Right ventricle myocardium superior (tissue), 1 donor: ENCODE data around the gene COPS9. TPM values are rescaled to one million over a fixed set of nuclear protein-coding genes. Genes with fewer than 3 reads are reported as not detected.

Source experiments
- ATAC-seq: fragments of 200-7000 bp; cut with Tn5 transposase; one replicate; pipeline ENCODE4 v1.9.1; 2020; ENCODE audit warnings: mild to moderate bottlenecking; ENCODE audit not compliant: poor library complexity
- DNase-seq: peaks from one replicate; pipeline ENCODE4 v3.0.0-alpha.2; 2020
- intact Hi-C: fragments of 100-400 bp; cut with DNase I; formaldehyde crosslinking; loops from one replicate; pipeline ENCODE4 v1.11.2; 2022
- total RNA-seq: library from RNA; stranded (reverse); fragmentation: NEBNext Ultra II Directional; extraction: Animal tissue kit (Norgen Biotek cat#: 25700); gene quantifications from one replicate; pipeline ENCODE4 v1.2.1, GENCODE V29; 2021
- donor health status: DM: no; HTN: yes; CAD: no; lungs with severe emphysema.

The COPS9 gene
- total RNA-seq, 1 donor from 2014 or later: 206 TPM

DNA sequence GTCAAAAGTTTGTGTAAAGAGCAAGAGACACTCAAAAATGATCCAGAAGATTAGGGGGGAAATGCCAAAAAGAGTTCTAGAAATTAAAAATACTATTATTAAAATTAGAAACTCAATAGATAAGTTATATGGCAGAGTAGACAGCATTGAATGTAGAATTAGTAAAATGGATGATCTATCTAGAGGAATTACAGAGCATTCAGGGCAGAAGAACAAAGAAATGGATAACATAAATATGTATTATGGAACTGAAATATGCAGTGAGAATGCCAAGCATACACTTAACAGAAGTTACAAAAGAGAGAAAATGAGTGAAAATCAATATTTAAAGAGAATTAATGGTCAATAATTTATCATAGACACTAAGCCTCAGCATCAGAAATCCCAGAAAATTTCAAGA is 49.5 kb downstream of the COPS9 start:
- intact Hi-C loops: no loop called here
- ATAC-seq (no peak), DNase-seq (no peak)

Other genes with a start within 250 kb of the COPS9 start
- gene NDUFA10, start 111.0 kb downstream of the COPS9 start, total RNA-seq: 456 TPM
- not detected for gene OR6B2, start 105.9 kb downstream of the COPS9 start, total RNA-seq
- gene OR6B3, start 82.8 kb downstream of the COPS9 start, total RNA-seq: not detected
- not detected for gene OTOS, start 4.4 kb upstream of the COPS9 start, total RNA-seq